LNCaP clone FGC (cell line): ENCODE measurements around the gene OSBPL8.

ENCODE experiments used
- DNase-seq: peaks from one replicate; pipeline ENCODE4 v3.0.0-alpha.2; 2011; ENCODE audit warnings: low read depth
- H3K4me3 ChIP-seq: 2 replicates; pipeline ENCODE4 v1.5.1; 2011; ENCODE audit warnings: mild to moderate bottlenecking, low read depth, low read length, control low read depth
- CTCF ChIP-seq: IDR thresholded peaks from 2 replicates; pipeline ENCODE4 v1.5.1; 2012; ENCODE audit warnings: mild to moderate bottlenecking; ENCODE audit not compliant: control insufficient read depth, insufficient read depth; ENCODE audit errors: extremely low read depth

The OSBPL8 gene

GRCh38 chr12:76543813-76544347 is 15.7 kb downstream of the OSBPL8 start:
- H3K4me3 ChIP-seq: no peak overlapping the region
- TF ChIP-seq CTCF: no peak
- DNase-seq: no peak

- no peak for DNase-seq
- no peak overlapping the region for H3K4me3 ChIP-seq
- TF ChIP-seq CTCF: no peak
Measured at GRCh38 chr12:76542908-76543307, 16.7 kb downstream of the OSBPL8 start.

- no peak overlapping the region for H3K4me3 ChIP-seq
- no peak for TF ChIP-seq CTCF
- DNase-seq: no peak
Measured at GRCh38 chr12:76539727-76540126, 19.8 kb downstream of the OSBPL8 start.

DNA sequence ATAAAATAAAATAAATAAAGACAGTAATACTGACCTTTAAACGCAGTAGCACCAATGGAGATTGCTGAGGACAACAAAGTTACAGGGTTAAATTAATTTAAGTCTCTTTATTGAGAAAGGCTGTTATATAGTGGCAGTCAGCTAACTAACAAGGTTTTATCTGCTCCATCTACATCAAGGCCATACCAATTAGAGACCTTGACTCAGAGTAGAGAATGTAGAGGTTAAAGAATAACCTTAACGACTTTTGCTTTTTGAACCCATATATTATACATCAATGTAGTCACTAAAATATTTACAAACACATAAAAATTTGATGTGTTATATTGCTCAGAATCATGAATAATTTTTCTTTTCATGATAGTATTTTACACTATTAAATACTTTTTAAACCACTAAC is 21.6 kb downstream of the OSBPL8 start:
- H3K4me3 ChIP-seq: no peak overlapping the region
- DNase-seq: no peak
- no peak for TF ChIP-seq CTCF

DNA sequence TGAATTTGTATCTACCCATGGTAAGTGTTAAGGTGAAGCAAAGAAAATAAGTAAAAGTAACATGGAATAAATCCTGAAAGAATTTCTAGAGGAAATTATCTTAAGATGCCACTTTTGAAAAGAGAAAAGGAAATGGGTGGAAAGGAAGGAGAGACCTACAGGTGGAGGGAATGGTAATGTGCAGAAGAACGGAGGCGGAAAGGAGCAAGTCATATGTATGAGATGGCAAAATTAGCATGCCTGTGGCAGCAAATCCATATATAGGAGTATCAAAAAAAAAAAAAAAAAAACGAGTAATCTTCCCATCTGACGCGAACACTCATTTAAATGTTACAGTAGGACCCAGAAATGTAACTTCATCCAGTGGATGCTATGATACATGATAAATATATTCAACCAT is 23.0 kb downstream of the OSBPL8 start:
- H3K4me3 ChIP-seq: no peak overlapping the region
- DNase-seq: no peak
- no peak for TF ChIP-seq CTCF

DNA sequence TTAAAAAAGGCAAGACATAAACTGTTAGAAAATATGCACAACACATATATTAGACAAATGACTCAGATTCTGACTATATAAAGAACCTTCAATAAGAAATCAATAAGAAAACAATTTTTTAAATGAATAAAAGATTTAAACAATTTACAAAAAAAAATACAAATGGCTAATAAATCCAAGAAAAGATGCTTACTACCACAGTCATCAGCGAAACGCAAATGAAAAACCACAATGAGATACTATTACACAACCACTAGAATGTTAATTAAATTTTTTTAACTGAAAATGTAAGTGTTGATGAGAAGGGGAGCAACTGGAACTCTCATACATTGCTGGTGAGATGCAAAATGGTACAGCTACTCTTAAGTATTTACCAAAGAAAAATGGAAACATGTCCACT is 24.4 kb downstream of the OSBPL8 start:
- no peak overlapping the region for H3K4me3 ChIP-seq
- no peak for DNase-seq
- no peak for TF ChIP-seq CTCF

GRCh38 chr12:76533331-76533730 is 26.2 kb downstream of the OSBPL8 start:
- H3K4me3 ChIP-seq: no peak overlapping the region
- TF ChIP-seq CTCF: no peak
- DNase-seq: no peak
